Limb (tissue), 2 donors: ENCODE results near the gene GABBR2.

ENCODE experiments used
- DNase-seq, 2 donors: peaks; one replicate each; pipeline ENCODE4 v3.0.0-alpha.2; 2016; ENCODE audit errors: extremely low spot score in 2 of 2

The GABBR2 gene

GRCh38 chr9:98372077-98372836 lies 336.5 kb downstream of the GABBR2 start:
- DNase-seq = peak in 1 of 2 donors; percentile 61

DNA sequence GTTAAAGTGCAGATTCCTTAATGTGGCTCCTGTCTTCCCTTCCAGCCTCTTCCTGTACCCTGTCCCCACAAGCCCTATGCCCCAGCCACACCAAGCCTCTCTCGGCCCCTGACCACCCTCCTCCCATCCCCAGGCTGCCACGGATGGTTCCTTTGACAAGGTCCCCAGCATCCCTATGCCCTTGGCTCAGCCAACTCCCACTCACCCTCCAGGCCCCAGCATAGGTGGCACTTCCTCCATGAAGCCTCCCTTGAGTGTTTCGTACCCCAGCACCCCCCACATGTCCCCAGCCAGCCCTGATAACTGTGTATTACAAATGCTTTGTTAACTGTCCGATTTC lies 337.8 kb downstream of the GABBR2 start:
- no peak for DNase-seq

DNA sequence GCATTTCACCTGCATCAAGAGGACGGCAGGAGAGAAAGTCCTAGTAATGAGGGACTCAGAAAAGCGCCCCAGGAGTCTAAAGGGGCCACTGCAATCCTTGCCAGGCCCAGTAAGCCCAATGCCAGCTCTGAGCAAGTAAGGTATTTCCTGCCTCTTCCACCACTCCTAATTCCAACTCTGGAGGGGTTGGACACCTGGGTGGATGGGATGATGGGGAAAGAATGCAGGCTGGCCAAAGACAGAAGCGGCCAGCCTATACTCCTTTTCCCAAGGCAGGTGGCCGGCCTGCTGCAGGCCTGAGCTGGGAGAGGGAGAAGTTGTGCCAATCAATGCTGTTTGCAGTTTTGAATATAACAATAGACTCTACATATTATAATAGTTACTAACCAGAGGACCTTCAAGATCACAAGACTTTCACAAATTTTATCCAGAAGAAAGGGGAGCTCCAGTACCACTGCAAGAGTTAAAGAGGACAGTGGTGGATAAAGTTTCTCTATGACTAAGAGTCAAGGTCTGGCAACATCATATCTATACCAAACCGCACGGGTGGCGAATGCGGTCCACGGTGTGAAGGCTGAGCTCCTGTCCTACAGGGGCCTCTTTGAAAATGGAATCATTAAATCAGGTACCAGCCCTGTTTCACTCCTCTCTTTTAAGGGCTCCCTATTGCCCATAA lies 338.3 kb downstream of the GABBR2 start:
- DNase-seq = no peak

GRCh38 chr9:98369896-98370295 lies 338.8 kb downstream of the GABBR2 start:
- DNase-seq = peak in 1 of 2 donors; percentile 5

GRCh38 chr9:98369471-98369870 lies 339.3 kb downstream of the GABBR2 start:
- no peak for DNase-seq

GRCh38 chr9:98369066-98369425 lies 339.7 kb downstream of the GABBR2 start:
- peak in 1 of 2 donors; percentile 5 for DNase-seq

DNA sequence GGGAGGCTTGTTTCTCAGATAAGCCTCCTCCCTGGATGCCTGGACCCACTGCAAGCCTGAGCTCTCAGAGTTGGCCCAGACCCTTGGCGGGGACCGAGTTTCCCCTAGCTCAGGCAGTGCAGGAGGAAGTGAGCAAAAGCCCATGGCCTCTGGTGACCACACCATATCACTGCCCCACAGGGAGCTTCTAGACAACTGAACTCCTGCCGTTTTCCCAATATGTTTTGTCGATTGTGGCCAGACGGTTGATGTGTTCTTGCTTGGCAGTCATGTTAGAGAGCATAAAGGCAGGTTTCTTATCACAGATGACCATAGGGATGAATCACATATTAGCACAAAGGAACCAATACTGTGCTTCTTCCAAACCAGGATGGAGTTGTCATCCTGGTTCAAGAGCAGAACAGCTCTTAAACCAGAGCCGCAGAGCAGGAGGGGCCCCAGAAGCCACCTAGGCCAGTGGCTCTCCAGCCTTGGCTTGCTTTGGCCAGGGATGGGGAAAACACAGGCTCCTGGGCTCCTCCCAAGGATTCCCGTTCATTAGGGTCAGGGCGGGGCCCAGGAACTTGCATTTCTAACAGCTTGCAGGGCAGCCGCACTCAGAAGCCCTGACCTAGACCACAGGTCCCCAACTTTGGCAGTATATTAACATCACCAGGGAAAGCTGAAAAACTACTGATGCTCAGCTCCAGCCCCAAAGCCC lies 340.2 kb downstream of the GABBR2 start:
- peak in 1 of 2 donors; percentile 15 for DNase-seq

- DNase-seq = no peak
Observed at GRCh38 chr9:98367923-98368322, 340.8 kb downstream of the GABBR2 start.

GRCh38 chr9:98367371-98367900 lies 341.3 kb downstream of the GABBR2 start:
- DNase-seq = no peak

GRCh38 chr9:98365781-98366180 lies 343.0 kb downstream of the GABBR2 start:
- no peak for DNase-seq

GRCh38 chr9:98365227-98365669 lies 343.5 kb downstream of the GABBR2 start:
- DNase-seq = peak in 1 of 2 donors; percentile 7

DNA sequence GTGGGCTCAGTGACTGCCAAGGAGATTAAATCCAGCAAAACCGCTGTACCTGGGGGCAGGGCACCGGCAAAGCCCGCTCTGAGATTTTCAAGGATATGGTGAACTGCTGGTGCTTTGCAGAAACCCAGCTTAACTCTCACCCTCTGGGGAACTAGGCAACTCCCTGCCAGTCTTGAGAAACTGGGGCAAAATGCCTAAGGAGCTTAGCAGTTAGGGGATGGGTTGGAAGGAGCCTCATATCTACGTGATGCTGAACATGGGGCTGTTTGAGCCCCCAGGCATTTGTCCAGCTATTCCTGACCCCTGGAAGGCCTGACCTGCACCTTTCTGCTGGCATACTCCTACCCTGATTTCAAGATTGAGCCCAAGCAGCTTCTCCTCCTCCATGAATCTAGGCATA lies 344.6 kb downstream of the GABBR2 start:
- peak in 1 of 2 donors; percentile 44 for DNase-seq

DNA sequence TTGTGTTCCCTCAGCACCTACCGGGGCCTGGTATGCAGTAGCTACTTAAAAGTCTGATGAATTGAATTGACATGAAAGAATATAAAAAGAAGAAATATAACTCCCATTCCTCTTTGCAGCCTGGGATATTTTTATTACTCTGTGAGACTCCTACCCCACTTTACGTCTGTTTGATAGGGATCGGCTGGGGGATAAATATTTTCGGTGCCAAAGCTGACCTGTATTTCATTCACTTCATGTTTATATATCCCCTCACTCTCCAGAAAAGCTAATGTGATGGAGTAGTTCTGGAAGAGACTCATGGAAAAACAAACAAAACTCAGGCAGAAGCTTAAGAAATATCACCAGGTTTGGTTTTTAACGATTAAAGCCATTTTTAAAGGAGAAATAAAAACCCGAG lies 345.1 kb downstream of the GABBR2 start:
- DNase-seq = peak in 1 of 2 donors; percentile 5

GRCh38 chr9:98362624-98363252 lies 346.0 kb downstream of the GABBR2 start:
- DNase-seq = no peak

GRCh38 chr9:98361645-98362044 lies 347.1 kb downstream of the GABBR2 start:
- DNase-seq = no peak

DNA sequence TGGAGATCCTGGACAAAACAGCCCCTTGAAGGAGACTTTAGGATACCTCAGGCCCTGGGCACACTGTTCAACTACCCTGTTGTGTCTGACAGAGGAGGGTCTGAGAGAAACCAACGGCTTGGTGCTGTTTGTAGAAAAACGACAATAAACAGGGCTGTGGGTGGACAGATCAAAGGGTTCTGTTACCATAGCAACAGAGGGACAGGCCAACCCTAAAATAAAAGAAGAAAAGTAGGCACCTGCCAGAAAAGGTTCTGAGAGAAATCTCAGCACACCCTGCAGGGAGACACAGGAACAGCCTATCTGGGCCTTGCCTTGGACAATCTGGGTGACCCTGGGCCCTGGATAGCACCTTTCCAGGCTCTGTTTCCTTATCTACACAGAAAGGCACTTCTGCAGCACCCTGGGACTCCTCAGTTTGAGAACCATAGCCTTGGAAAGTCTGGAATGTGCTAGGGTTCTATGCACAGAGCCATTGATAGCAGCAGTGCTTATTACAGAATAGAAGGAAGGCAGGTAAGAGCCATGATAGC lies 348.5 kb downstream of the GABBR2 start:
- no peak for DNase-seq

DNA sequence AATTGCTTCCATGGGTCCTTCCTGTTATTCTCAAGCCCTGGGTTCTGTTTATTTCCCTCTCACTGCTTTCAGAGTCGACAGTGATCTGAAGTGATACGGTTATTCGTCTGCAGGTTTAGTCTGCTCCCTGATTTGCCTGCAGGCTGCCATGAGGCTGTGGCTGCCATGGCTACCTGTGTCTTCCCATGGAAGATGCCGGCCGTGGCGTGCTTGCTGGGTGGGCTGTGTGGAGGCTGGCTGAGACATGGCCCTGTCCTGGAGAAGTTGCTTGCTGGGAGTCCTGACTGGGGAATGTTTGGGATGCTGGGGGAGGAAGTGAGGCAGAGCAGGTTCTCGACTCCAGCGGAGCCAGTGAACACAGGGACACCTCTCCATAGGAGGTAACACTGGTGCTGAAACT lies 349.2 kb downstream of the GABBR2 start:
- DNase-seq = no peak

- DNase-seq = no peak
Observed at GRCh38 chr9:98357921-98358535, 350.7 kb downstream of the GABBR2 start.

DNA sequence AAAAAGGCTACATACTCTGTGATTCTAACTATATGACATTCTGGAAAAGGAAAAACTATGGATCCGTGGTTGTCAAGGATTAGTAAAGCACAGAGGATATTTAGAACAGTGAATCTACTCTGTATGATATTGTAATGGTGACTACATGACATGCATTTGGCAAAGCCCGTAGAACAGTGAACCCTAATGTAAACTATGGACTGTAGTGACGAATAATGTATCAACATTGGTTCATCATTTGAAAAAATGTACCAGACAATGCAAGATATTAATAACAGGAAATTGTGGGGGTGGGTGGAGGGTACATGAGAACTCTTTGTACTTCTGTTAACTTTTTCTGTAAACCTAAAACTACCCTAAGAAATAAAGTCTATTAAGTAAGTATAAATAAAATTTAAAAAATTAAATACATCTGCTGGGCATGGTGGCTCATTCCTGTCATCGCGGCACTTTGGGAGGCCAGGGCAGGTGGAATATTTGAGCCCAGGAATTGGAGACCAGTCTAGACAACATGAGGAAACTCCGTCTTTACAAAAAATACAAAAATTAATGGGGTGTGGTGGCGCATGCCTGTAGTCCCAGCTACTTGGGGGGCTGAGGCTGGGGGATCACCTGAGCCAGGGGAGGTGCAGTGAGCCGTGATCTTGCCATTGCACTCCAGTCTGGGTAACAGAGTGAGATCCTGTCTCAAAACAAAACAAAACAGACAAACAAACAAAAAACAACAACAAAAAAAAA lies 351.6 kb downstream of the GABBR2 start:
- DNase-seq = no peak

DNA sequence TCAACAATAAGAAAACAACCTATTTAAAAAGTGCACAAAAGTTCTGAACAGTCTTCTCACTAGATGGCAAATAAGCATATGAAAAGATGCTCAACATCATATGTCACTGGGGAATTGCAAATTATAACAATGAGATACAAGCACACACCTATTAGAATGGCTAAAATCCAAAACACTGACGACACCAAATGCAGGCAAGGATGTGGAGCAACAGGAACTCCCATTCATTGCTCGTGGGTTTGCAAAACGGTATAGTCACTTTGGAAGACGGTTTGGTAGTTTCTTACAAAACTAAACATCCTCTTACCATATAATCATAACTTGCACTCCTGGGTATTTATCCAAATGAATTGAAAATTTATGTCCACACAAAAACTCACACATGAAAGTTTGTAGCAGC lies 352.4 kb downstream of the GABBR2 start:
- no peak for DNase-seq
